T-helper 1 cell treated with Interleukin-12 subunit alpha and Interleukin-12 subunit beta and Interleukin-4 antibody, amounts not matched to agents 30 μg/mL and 1 μg/mL, for 36 hours (primary cell): ENCODE data around the gene RER1.
A peak's percentile ranks its signal among the peaks of the same experiment; 100 is the strongest.

Source experiments
- H3K27ac Mint-ChIP-seq: one replicate; pipeline ENCODE4 v1.8.0; 2021; ENCODE audit warnings: mild to moderate bottlenecking, mixed read lengths
- H3K27me3 Mint-ChIP-seq: one replicate; pipeline ENCODE4 v1.8.0; 2021; ENCODE audit warnings: low read depth, mixed read lengths
- H3K36me3 Mint-ChIP-seq: one replicate; pipeline ENCODE4 v1.8.0; 2021; ENCODE audit warnings: low read depth, mixed read lengths
- H3K4me1 Mint-ChIP-seq: one replicate; pipeline ENCODE4 v1.8.0; 2021; ENCODE audit warnings: low read depth, mixed read lengths
- H3K4me3 Mint-ChIP-seq: one replicate; pipeline ENCODE4 v1.8.0; 2021; ENCODE audit warnings: mild to moderate bottlenecking, moderate library complexity, mixed read lengths
- H3K9me3 Mint-ChIP-seq: one replicate; pipeline ENCODE4 v1.8.0; 2021; ENCODE audit warnings: mixed read lengths

Gene RER1, protein sequence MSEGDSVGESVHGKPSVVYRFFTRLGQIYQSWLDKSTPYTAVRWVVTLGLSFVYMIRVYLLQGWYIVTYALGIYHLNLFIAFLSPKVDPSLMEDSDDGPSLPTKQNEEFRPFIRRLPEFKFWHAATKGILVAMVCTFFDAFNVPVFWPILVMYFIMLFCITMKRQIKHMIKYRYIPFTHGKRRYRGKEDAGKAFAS

DNA sequence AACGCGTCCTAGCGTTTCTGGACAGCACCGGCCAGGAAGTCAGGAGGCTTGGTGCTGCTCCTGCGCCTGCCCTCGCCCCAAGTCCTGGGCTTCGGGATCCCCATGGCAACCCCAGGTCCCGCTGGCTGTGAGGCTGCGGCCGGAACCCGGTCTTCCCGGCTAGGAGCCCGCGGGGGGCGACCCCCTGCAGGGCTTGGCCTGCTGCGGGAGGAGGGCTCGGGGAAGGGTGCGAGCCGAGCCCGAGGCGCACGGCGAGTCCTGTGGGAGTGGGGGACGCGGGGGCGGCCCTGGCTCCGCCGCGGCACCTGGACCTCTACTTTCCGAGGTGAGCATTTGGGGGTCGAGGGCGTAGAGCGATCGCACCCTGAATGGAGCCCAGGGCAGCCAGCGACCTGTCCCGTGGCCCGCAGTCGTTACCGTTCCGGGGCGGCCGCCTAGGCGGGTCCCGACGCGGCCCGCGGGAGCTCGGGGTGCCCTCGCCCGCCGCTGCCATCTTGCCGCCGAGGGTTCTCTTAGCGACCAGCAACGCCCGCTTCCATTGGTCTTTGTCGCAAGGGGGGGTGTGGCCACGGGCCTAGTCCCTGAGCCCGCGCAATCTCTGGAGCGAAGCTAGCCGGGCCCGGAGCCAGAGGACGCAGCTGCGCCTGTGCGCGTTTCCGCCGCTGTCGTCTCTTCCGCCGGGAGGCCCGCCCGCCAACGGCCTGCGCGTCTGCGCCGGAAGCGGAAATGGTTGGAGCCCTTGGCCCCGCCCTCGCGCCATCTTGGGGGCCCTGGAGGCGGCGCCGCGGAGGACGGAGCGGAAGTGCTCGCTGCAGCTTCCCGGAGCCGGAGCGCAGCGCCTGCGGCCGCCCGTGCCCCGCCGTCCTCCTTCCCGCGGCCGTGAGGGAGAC lies at the start of gene RER1, which contains the start of gene MORN1:
TSS of gene RER1 (plus strand) at position 801 of the 890 bp plus-strand sequence. CDS start 3,950 bp downstream, outside the sequence.
TSS of gene MORN1 (minus strand) at position 514 of the 890 bp plus-strand sequence. CDS start at position 493, 21 bp downstream.
- Mint-ChIP-seq H3K4me3 (peak within 1 kb of the TSS; percentile 85), H3K4me1 (peaks cover 19% of the 10 kb centered on the region), H3K27me3 (no peaks in the 10 kb centered on the region)

GRCh38 chr1:2342384-2343022 lies 49.1 kb upstream of the RER1 start:
- H3K27me3 Mint-ChIP-seq: no peaks in the 10 kb centered on the region
- no peak overlapping the region for H3K4me3 Mint-ChIP-seq
- no peaks in the 10 kb centered on the region for H3K36me3 Mint-ChIP-seq
- H3K4me1 Mint-ChIP-seq: no peaks in the 10 kb centered on the region
- H3K9me3 Mint-ChIP-seq: no peaks in the 10 kb centered on the region
- H3K27ac Mint-ChIP-seq: no peak overlapping the region

More for the DNA sequence above, at the start of gene RER1, which contains the start of gene MORN1:
- Mint-ChIP-seq H3K27ac (peak within 1 kb of the TSS; percentile 86), H3K36me3 (peaks cover 12% of the 10 kb centered on the region), H3K9me3 (no peaks in the 10 kb centered on the region)

DNA sequence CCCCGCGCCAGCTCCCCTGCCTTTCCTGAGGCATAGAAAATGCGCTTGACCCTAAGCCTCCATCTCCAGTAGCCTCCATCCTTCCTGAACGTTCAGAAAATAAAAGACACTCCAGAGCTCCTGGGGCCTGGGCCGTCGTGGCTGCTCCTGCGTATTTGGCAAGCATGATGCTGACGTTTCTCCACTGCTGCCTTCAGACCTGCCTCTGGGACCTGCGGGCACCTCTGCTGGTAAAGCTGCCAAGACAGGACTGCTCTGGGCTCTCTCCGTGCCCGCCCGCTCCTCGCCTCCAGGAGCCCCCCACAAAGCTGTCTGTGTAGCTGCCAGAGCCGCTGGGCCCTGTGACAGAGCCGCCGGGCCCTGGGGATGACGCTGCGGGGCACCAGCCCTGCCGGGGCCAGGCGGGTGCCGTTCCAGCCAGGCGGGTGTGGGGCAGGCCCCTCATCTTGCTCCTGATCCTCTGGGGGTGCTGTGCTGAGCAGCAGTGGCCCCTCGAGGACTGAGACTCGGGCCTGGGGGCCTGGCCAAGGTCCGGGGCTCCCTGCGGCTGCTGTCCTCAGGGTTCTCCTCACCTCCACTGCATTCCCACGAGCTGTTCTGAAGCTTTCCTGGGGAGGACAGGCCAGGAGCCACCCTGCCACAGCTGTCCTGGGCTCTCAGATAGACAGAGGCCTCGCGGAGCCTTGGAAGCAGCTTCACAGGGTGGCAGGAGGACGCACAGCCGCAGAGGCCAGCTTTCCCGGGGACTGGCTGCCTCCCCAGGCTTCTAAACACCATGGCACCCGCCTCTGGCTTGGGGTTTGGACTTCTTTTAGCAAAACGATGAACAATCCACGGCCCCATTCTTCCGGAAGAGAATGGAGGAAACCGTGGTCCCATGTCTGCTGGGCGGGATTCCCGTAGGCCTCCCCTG lies 48.4 kb upstream of the RER1 start:
- Mint-ChIP-seq H3K4me3 (no peak overlapping the region), H3K36me3 (no peaks in the 10 kb centered on the region), H3K4me1 (no peaks in the 10 kb centered on the region), H3K27ac (no peak overlapping the region), H3K27me3 (no peaks in the 10 kb centered on the region), H3K9me3 (no peaks in the 10 kb centered on the region)

- Mint-ChIP-seq H3K27me3 (no peaks in the 10 kb centered on the region), H3K27ac (no peak overlapping the region), H3K9me3 (no peaks in the 10 kb centered on the region), H3K36me3 (no peaks in the 10 kb centered on the region), H3K4me1 (no peaks in the 10 kb centered on the region), H3K4me3 (no peak overlapping the region)
These were observed 47.4 kb upstream of the RER1 start for GRCh38 chr1:2344121-2344681.

DNA sequence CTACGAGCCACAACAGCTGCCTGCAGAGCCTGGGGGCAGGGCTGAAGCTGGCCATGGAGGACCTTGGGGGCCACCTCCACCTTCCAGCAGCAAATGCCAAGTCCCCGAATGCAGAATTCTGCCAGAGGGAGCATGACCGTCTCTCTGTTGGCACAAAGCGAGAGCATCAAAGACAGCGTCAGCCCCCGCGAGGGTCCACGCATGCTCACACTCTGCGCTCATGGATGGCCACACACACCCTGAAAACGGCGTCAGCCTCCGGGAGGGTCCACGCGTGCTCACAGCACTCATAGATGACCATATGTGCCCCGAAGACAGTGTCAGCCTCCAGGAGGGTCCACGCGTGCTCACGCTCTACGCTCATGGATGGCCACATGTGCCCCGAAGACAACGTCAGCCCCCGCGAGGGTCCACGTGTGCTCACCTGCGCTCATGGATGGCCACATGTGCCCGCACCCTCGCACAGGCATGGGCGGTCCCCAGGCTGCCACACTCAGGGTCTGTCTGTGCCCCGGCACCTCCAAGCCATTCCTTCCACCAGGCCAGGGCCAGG lies 46.8 kb upstream of the RER1 start:
- H3K9me3 Mint-ChIP-seq: no peaks in the 10 kb centered on the region
- no peak overlapping the region for H3K27ac Mint-ChIP-seq

GRCh38 chr1:2345297-2346075 lies 46.2 kb upstream of the RER1 start:
- Mint-ChIP-seq H3K27ac (no peak overlapping the region), H3K9me3 (no peaks in the 10 kb centered on the region), H3K27me3 (no peaks in the 10 kb centered on the region), H3K4me3 (no peak overlapping the region), H3K36me3 (no peaks in the 10 kb centered on the region), H3K4me1 (no peaks in the 10 kb centered on the region)

More for the DNA sequence above, 46.8 kb upstream of the RER1 start:
- H3K4me1 Mint-ChIP-seq: no peaks in the 10 kb centered on the region
- H3K36me3 Mint-ChIP-seq: no peaks in the 10 kb centered on the region
- H3K4me3 Mint-ChIP-seq: no peak overlapping the region
- H3K27me3 Mint-ChIP-seq: no peaks in the 10 kb centered on the region

DNA sequence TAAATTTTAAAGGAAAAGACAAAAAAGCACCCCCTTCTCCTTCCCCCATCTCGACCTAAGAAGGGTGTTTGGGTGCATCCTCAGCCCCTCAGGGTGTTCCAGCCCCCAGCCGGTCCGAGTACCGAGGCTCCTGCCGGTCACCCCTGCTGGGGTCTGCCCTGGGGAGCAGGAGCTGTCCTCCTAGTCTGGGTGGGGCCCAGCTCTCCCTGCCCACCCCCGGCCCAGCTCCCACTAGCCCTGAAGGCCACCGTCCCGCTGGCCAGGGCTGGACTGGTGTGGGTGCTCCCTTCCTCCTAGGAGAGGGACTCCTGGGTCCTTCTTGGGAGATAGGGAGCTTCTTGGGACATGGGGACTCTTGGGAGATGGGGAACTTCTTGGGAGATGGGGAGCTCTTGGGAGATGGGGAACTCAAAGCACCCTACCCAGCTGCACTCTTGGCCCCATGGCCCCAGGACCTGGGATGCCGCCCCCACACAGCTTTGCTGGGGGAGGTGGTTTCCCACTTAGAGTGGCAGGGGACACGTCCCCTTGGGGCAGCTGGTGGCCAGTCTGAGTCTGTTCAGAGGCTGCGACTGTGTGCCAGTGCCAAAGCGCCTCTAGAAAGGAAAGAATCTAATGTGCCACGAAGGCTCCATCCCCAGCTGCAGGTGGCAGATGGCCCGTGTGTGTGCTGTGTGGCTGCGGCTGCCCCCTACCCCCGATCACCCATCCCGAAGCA lies 44.8 kb upstream of the RER1 start:
- Mint-ChIP-seq H3K4me1 (no peaks in the 10 kb centered on the region), H3K9me3 (no peaks in the 10 kb centered on the region), H3K4me3 (no peak overlapping the region), H3K27me3 (no peaks in the 10 kb centered on the region), H3K27ac (no peak overlapping the region), H3K36me3 (no peaks in the 10 kb centered on the region)

- no peaks in the 10 kb centered on the region for H3K4me1 Mint-ChIP-seq
- H3K4me3 Mint-ChIP-seq: no peak overlapping the region
- H3K27me3 Mint-ChIP-seq: no peaks in the 10 kb centered on the region
- no peaks in the 10 kb centered on the region for H3K36me3 Mint-ChIP-seq
- no peaks in the 10 kb centered on the region for H3K9me3 Mint-ChIP-seq
- no peak overlapping the region for H3K27ac Mint-ChIP-seq
These were observed 44.2 kb upstream of the RER1 start for GRCh38 chr1:2347409-2347785.

- Mint-ChIP-seq H3K4me3 (no peak overlapping the region), H3K9me3 (no peaks in the 10 kb centered on the region), H3K27ac (no peak overlapping the region), H3K27me3 (no peaks in the 10 kb centered on the region), H3K36me3 (no peaks in the 10 kb centered on the region), H3K4me1 (no peaks in the 10 kb centered on the region)
These were observed 43.7 kb upstream of the RER1 start for GRCh38 chr1:2347896-2348295.

DNA sequence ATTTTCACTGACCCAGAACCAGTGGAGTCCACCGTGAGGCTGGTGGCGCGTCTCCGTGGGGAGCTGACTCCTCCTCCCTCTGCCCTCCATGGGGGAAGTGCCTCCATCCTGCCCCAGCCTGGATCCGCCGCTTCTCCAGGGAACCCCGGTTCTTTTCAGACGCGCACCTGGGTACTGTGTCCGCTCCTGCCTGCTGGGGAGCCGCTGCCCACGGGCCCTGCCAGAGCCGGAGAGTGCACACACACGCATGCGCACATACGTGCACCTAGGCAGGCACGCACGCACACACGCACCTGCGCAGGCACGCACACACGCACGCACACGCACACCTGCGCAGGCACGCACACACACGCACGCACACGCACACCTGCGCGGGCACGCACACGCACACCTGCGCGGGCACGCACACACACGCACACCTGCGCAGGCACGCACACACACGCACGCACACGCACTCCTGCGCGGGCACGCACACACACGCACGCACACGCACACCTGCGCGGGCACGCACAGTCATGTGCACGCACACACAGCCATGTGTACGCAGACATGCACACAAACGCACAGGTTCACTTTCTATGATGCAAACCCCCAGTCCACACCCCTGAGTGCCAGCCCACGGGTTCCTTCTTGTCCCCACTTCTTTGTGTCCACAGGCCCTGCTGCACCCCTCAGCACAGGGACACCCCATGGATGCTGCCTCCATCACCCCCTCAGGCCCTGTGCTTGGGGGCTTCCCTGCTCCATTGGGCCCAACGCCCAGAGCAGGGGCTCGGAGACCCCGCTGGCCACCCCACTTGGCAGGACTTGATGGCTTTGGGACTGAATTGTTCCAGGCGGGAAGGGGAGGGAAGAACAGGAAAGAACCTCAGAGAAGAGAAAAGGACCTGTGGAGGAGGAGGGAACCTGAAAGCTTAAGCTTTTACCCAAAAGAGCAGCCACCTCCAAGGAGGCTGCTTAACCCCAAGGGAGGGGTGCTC lies 43.0 kb upstream of the RER1 start:
- Mint-ChIP-seq H3K4me1 (no peaks in the 10 kb centered on the region), H3K27ac (no peak overlapping the region), H3K27me3 (no peaks in the 10 kb centered on the region), H3K36me3 (no peaks in the 10 kb centered on the region), H3K9me3 (no peaks in the 10 kb centered on the region), H3K4me3 (no peak overlapping the region)

DNA sequence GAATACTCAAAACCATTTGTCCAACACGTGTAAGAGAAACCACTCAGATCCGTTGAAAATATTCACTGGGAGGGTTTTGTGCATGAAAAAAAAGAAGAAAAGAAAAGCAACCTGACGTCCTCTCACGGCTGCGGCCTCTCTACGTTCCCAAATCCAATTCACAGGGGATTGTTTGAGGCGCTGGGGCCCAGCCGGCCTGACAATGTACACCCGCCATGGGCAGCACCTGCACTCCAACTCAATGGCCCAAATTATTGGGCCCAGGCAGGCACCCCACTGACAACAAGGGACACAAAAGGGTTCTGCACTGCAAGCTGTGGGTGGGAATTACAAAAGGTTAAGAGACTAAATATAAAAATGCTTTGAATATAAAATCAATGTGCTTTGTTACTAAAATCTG lies 41.8 kb upstream of the RER1 start:
- Mint-ChIP-seq H3K4me3 (no peak overlapping the region), H3K9me3 (no peaks in the 10 kb centered on the region), H3K27me3 (no peaks in the 10 kb centered on the region), H3K4me1 (no peaks in the 10 kb centered on the region), H3K27ac (no peak overlapping the region), H3K36me3 (no peaks in the 10 kb centered on the region)

DNA sequence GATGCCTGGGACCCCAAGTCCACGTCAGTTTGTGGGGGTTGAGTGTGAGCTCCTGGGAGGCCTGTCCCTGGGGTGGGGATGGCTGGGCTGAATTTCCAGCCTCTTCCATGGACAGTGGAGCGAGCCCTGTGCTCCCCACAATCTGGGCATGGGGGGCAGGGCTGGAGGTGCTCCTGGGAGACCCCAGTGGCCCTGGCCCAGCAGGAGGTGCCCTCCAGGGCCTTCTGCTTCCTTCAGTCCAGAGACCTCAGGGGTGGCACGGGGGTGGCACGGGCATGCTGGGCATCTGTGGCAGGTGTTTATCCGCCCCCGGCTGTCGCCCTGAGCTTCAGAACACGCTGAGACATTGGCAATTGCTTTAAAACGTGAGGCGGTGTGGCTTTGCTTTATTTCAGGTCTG lies 41.1 kb upstream of the RER1 start:
- no peak overlapping the region for H3K4me3 Mint-ChIP-seq
- H3K27me3 Mint-ChIP-seq: no peaks in the 10 kb centered on the region
- no peaks in the 10 kb centered on the region for H3K36me3 Mint-ChIP-seq
- H3K9me3 Mint-ChIP-seq: no peaks in the 10 kb centered on the region
- H3K27ac Mint-ChIP-seq: no peak overlapping the region
- no peaks in the 10 kb centered on the region for H3K4me1 Mint-ChIP-seq
